GM12878 (cell line): Measurements from ENCODE around the gene RAP2B. TPM values are rescaled to one million over a fixed set of nuclear protein-coding genes. Genes with fewer than 3 reads are reported as not detected.

Experiments used
- BCL11A ChIP-seq: IDR thresholded peaks from 2 replicates; pipeline ENCODE4 v1.6.1; 2011; ENCODE audit warnings: low read depth, low read length
- CREB1 ChIP-seq: IDR thresholded peaks from 2 replicates; pipeline ENCODE4 v1.6.1; 2012; ENCODE audit warnings: low read depth, mild to moderate bottlenecking, inconsistent platforms
- EGR1 ChIP-seq, 2 experiments: IDR thresholded peaks; 1 replicate in 1 of 2; 2 replicates in 1 of 2; pipeline ENCODE4 v1.6.1; 2011 to 2012; ENCODE audit warnings: low read depth in 2 of 2, low read length in 2 of 2, borderline replicate concordance in 1 of 2, mild to moderate bottlenecking in 1 of 2, moderate library complexity in 1 of 2
- FOXK2 ChIP-seq: fragments of 450-650 bp; IDR thresholded peaks from 2 replicates; pipeline ENCODE4 v1.6.1; 2017; ENCODE audit warnings: mild to moderate bottlenecking, moderate library complexity
- HDAC6 ChIP-seq: fragments of 200-600 bp; sonication (generic); IDR thresholded peaks from one replicate; pipeline ENCODE4 v1.8.0; 2017; ENCODE audit warnings: antibody characterized with exemption; ENCODE audit not compliant: unreplicated experiment
- IKZF2 ChIP-seq, 2 experiments: fragments of 450-650 bp; IDR thresholded peaks; 2 replicates each; pipeline ENCODE4 v1.6.1; 2017; ENCODE audit warnings: mild to moderate bottlenecking in 2 of 2, moderate library complexity in 2 of 2
- MXI1 ChIP-seq: fragments of 150-350 bp; IDR thresholded peaks from 2 replicates; pipeline ENCODE4 v1.6.1; 2011; ENCODE audit warnings: low read depth, mild to moderate bottlenecking, inconsistent platforms, low read length, improper control_type of control experiment
- NBN ChIP-seq: fragments of 450-650 bp; IDR thresholded peaks from 2 replicates; pipeline ENCODE4 v1.6.1; 2016
- NFIC ChIP-seq: IDR thresholded peaks from 2 replicates; pipeline ENCODE4 v1.6.1; 2012; ENCODE audit warnings: low read depth, mild to moderate bottlenecking, inconsistent platforms, low read length, moderate library complexity
- NFYB ChIP-seq: IDR thresholded peaks from 2 replicates; pipeline ENCODE4 v1.6.1; 2011; ENCODE audit warnings: low read depth, mild to moderate bottlenecking, low read length, improper control_type of control experiment, moderate library complexity; ENCODE audit not compliant: insufficient read depth
- NRF1 ChIP-seq: conservative IDR thresholded peaks from 2 replicates; pipeline ENCODE4 v1.6.1; 2011; ENCODE audit warnings: mild to moderate bottlenecking, low read depth, low read length, improper control_type of control experiment
- SIN3A ChIP-seq: IDR thresholded peaks from 2 replicates; pipeline ENCODE4 v1.6.1; 2012; ENCODE audit warnings: low read depth, low read length, improper control_type of control experiment
- STAT1 ChIP-seq: fragments of 450-650 bp; conservative IDR thresholded peaks from 2 replicates; pipeline ENCODE4 v1.6.1; 2014; ENCODE audit warnings: antibody characterized with exemption, mild to moderate bottlenecking
- TAF1 ChIP-seq: IDR thresholded peaks from 2 replicates; pipeline ENCODE4 v1.6.1; 2011; ENCODE audit warnings: mild to moderate bottlenecking, low read depth, low read length, borderline replicate concordance
- TCF3 ChIP-seq: IDR thresholded peaks from 2 replicates; pipeline ENCODE4 v1.6.1; 2012; ENCODE audit warnings: low read depth, mild to moderate bottlenecking, low read length, borderline replicate concordance; ENCODE audit not compliant: insufficient read depth
- polyA plus RNA-seq, 11 experiments: library from polyadenylated mRNA; depleted of rRNA in 4 of 11; unstranded in 6 of 11; stranded (reverse) in 5 of 11; fragments of >200 nt; fragmentation: Nextera tagmentation in 4 of 11; fragmentation: Illumina TruSeq in 1 of 11; extraction: Ambion mirVana in 4 of 11; extraction: Trizol in 1 of 11; gene quantifications; 1 replicate in 1 of 11; 2 replicates in 10 of 11; pipeline versions ENCODE4 v1.2.1 to v1.2.3, GENCODE V29; 2011 to 2016; ENCODE audit warnings: inconsistent platforms in 2 of 11, missing spikeins in 2 of 11, low read depth in 1 of 11
- total RNA-seq, 4 experiments: library from RNA; depleted of rRNA in 3 of 4; stranded (reverse); fragments of >200 nt in 3 of 4; fragmentation: Illumina TruSeq in 1 of 4; extraction: Trizol in 1 of 4; gene quantifications; 2 replicates each; pipeline versions ENCODE4 v1.2.1 to v1.2.3, GENCODE V29; 2013 to 2021
- TF ChIP-seq, protein P1 (sequence below): IDR thresholded peaks from 2 replicates; pipeline ENCODE4 v1.6.1; 2012; ENCODE audit warnings: low read depth, low read length, improper control_type of control experiment
- TF ChIP-seq, protein P2 (sequence below): IDR thresholded peaks from 2 replicates; pipeline ENCODE4 v1.6.1; 2012; ENCODE audit warnings: improper control_type of control experiment, low read depth, low read length; ENCODE audit not compliant: insufficient replicate concordance
- TF ChIP-seq, protein P3 (sequence below): fragments of 450-650 bp; IDR thresholded peaks from 2 replicates; pipeline ENCODE4 v1.6.1; 2017; ENCODE audit warnings: mild to moderate bottlenecking, low read depth, inconsistent platforms; ENCODE audit not compliant: poor library complexity, severe bottlenecking
- TF ChIP-seq, protein P4 (sequence below): fragments of 450-650 bp; IDR thresholded peaks from 2 replicates; pipeline ENCODE4 v1.6.1; 2018; ENCODE audit warnings: mild to moderate bottlenecking, low read depth, moderate library complexity; ENCODE audit not compliant: partially characterized antibody

The RAP2B gene
- total and polyA plus RNA-seq, 10 of the 15 experiments (the other 5 are each of a cell fraction or from before 2014, with no cell fraction given) = 5.9 to 21.3 (median 12.0) TPM

DNA sequence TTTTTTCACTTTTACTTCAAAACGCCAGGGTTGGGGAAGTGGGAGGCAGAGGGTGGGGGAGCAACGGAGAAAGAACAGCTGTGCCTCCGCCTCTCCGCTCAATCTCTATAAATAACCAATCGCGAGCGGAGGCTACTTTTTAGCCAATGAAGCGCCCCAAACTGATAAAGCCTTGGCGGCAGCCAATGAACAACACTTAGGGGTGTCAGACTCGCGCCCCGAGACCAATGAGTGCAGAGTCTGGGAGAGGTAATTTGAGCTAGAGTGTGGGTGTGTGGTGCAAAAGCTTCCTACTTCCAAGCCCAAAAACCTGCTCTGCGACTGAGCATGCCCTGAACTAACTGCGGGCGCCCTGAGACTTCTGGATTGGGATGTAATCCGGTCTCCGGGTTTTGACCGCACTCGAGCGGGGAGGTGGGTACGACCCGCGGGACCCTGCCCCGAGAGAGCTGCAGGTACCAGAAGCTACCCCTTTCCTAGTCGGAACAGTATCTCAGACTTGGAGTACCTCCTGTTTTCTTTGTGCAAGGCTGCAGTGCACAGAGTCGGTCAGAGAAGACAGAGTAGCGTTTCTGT is 800 bp upstream of the RAP2B start (continued):
- TF ChIP-seq, protein P1, sequence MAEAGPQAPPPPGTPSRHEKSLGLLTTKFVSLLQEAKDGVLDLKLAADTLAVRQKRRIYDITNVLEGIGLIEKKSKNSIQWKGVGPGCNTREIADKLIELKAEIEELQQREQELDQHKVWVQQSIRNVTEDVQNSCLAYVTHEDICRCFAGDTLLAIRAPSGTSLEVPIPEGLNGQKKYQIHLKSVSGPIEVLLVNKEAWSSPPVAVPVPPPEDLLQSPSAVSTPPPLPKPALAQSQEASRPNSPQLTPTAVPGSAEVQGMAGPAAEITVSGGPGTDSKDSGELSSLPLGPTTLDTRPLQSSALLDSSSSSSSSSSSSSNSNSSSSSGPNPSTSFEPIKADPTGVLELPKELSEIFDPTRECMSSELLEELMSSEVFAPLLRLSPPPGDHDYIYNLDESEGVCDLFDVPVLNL = no peak
- TF ChIP-seq, protein P2, sequence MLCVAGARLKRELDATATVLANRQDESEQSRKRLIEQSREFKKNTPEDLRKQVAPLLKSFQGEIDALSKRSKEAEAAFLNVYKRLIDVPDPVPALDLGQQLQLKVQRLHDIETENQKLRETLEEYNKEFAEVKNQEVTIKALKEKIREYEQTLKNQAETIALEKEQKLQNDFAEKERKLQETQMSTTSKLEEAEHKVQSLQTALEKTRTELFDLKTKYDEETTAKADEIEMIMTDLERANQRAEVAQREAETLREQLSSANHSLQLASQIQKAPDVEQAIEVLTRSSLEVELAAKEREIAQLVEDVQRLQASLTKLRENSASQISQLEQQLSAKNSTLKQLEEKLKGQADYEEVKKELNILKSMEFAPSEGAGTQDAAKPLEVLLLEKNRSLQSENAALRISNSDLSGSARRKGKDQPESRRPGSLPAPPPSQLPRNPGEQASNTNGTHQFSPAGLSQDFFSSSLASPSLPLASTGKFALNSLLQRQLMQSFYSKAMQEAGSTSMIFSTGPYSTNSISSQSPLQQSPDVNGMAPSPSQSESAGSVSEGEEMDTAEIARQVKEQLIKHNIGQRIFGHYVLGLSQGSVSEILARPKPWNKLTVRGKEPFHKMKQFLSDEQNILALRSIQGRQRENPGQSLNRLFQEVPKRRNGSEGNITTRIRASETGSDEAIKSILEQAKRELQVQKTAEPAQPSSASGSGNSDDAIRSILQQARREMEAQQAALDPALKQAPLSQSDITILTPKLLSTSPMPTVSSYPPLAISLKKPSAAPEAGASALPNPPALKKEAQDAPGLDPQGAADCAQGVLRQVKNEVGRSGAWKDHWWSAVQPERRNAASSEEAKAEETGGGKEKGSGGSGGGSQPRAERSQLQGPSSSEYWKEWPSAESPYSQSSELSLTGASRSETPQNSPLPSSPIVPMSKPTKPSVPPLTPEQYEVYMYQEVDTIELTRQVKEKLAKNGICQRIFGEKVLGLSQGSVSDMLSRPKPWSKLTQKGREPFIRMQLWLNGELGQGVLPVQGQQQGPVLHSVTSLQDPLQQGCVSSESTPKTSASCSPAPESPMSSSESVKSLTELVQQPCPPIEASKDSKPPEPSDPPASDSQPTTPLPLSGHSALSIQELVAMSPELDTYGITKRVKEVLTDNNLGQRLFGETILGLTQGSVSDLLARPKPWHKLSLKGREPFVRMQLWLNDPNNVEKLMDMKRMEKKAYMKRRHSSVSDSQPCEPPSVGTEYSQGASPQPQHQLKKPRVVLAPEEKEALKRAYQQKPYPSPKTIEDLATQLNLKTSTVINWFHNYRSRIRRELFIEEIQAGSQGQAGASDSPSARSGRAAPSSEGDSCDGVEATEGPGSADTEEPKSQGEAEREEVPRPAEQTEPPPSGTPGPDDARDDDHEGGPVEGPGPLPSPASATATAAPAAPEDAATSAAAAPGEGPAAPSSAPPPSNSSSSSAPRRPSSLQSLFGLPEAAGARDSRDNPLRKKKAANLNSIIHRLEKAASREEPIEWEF = no peak
- TF ChIP-seq NBN = 0 out of 2 replicates have a peak, but pooled peaks have one; percentile 37
- no peak for TF ChIP-seq BCL11A
- TF ChIP-seq, protein P3, sequence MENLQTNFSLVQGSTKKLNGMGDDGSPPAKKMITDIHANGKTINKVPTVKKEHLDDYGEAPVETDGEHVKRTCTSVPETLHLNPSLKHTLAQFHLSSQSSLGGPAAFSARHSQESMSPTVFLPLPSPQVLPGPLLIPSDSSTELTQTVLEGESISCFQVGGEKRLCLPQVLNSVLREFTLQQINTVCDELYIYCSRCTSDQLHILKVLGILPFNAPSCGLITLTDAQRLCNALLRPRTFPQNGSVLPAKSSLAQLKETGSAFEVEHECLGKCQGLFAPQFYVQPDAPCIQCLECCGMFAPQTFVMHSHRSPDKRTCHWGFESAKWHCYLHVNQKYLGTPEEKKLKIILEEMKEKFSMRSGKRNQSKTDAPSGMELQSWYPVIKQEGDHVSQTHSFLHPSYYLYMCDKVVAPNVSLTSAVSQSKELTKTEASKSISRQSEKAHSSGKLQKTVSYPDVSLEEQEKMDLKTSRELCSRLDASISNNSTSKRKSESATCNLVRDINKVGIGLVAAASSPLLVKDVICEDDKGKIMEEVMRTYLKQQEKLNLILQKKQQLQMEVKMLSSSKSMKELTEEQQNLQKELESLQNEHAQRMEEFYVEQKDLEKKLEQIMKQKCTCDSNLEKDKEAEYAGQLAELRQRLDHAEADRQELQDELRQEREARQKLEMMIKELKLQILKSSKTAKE = peak; percentile 59
- no peak for TF ChIP-seq FOXK2
- no peak for TF ChIP-seq NFIC
- TF ChIP-seq, protein P4, sequence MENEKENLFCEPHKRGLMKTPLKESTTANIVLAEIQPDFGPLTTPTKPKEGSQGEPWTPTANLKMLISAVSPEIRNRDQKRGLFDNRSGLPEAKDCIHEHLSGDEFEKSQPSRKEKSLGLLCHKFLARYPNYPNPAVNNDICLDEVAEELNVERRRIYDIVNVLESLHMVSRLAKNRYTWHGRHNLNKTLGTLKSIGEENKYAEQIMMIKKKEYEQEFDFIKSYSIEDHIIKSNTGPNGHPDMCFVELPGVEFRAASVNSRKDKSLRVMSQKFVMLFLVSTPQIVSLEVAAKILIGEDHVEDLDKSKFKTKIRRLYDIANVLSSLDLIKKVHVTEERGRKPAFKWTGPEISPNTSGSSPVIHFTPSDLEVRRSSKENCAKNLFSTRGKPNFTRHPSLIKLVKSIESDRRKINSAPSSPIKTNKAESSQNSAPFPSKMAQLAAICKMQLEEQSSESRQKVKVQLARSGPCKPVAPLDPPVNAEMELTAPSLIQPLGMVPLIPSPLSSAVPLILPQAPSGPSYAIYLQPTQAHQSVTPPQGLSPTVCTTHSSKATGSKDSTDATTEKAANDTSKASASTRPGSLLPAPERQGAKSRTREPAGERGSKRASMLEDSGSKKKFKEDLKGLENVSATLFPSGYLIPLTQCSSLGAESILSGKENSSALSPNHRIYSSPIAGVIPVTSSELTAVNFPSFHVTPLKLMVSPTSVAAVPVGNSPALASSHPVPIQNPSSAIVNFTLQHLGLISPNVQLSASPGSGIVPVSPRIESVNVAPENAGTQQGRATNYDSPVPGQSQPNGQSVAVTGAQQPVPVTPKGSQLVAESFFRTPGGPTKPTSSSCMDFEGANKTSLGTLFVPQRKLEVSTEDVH = no peak
- 0 out of 4 replicates have a peak, but pooled peaks of 1 of the 2 experiments have one; percentile 3 for TF ChIP-seq IKZF2 (IDR thresholded peaks at IDR 0.05)
- TF ChIP-seq SIN3A = peak; percentile 85
- peak; percentile 53 for TF ChIP-seq MXI1
- TF ChIP-seq EGR1 (IDR thresholded peaks at IDR 0.05; ENCODE audit: borderline replicate concordance in 1 of 2, low read depth in 2 of 2, low read length in 2 of 2) = 0 out of 3 replicates have a peak, but pooled peaks of 1 of the 2 experiments have one; percentile 26
- TF ChIP-seq NFYB = peak; percentile 94
- no peak for TF ChIP-seq HDAC6
- no peak; the same call in 1 of the 2 replicates for TF ChIP-seq STAT1
- no peak for TF ChIP-seq TCF3
- TF ChIP-seq NRF1 = no peak
- peak; percentile 7; the same call in 1 of the 2 replicates for TF ChIP-seq TAF1
- peak; percentile 46; the same call in 1 of the 2 replicates for TF ChIP-seq CREB1
